Neural crest cell (in vitro differentiated cells): ENCODE results near the gene KRT9. TPM values are rescaled to one million over a fixed set of nuclear protein-coding genes. Genes with fewer than 3 reads are reported as not detected.
"Not testable (repeated sequence)": the region's sequence is repeated elsewhere in the genome, so short reads cannot be mapped to it uniquely, and the experiment has no call there.

Experiments used
- DNase-seq: peaks from one replicate; pipeline ENCODE4 v3.0.0; 2021; ENCODE audit warnings: low read depth, mixed read lengths, low spot score
- H3K27ac Mint-ChIP-seq: one replicate; pipeline ENCODE4 v1.8.0; 2021; ENCODE audit warnings: mild to moderate bottlenecking, mixed read lengths; ENCODE audit not compliant: unreplicated experiment
- H3K27me3 Mint-ChIP-seq: 2 replicates; pipeline ENCODE4 v1.8.0; 2021; ENCODE audit warnings: low read depth, mild to moderate bottlenecking, mixed read lengths
- H3K36me3 Mint-ChIP-seq: 2 replicates; pipeline ENCODE4 v1.8.0; 2021; ENCODE audit warnings: low read depth, mild to moderate bottlenecking, mixed read lengths
- H3K4me1 Mint-ChIP-seq: 2 replicates; pipeline ENCODE4 v1.8.0; 2021; ENCODE audit warnings: mixed read lengths
- H3K4me3 Mint-ChIP-seq: one replicate; pipeline ENCODE4 v1.8.0; 2021; ENCODE audit warnings: mild to moderate bottlenecking, mixed read lengths
- H3K9me3 Mint-ChIP-seq: 2 replicates; pipeline ENCODE4 v1.8.0; 2021; ENCODE audit warnings: mixed read lengths
- CTCF ChIP-seq: fragments of 200-600 bp; sonication (generic); conservative IDR thresholded peaks from 2 replicates; pipeline ENCODE4 v1.5.0; 2021; ENCODE audit warnings: antibody characterized with exemption, mild to moderate bottlenecking
- total RNA-seq: library from RNA; stranded (reverse); gene quantifications from 2 replicates; pipeline ENCODE4 v1.2.1, GENCODE V29; 2021

Gene KRT9
- total RNA-seq, 1 donor from 2014 or later: not detected

DNA sequence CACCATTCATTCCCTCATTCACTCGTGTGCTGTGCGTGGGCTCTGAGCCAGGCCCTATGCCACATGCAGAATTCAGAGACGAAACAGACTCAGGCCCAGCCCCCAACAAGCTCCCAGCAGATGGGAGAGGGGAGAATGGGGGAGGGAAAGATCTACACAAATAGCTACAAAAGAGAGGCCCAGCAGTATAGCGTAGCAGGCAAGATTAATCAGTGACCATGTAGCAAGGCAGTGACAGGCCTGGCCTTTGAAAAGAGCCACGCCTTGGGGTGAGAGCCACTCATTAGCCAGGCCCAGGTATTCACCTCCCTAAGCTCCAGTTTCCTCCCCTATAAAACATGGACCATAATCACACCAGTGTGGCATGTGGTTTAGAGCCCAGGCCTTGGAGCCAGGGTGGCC is 27.4 kb downstream of the KRT9 start:
- H3K9me3 Mint-ChIP-seq: peaks cover 3% of the 10 kb centered on the region
- no peaks in the 10 kb centered on the region for H3K27me3 Mint-ChIP-seq
- H3K27ac Mint-ChIP-seq: peak overlapping the region; percentile 47
- TF ChIP-seq CTCF: no peak
- H3K4me1 Mint-ChIP-seq: peaks cover 30% of the 10 kb centered on the region
- H3K4me3 Mint-ChIP-seq: no peak overlapping the region
- H3K36me3 Mint-ChIP-seq: no peaks in the 10 kb centered on the region
- DNase-seq: no peak

DNA sequence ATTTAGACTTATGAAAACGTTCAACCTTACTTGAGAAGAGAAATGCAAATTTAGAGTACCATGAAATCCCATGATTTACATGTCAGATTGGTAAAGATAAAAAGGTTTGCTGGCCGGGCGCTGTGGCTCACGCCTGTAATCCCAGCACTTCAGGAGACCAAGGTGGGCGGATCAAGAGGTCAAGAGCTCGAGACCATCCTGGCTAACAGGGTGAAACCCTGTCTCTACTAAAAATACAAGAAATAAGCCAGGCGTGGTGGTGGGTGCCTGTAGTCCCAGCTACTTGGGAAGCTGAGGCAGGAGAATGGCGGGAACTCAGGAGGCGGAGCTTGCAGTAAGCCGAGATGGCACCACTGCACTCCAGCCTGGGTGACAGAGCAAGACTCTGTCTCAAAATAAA is 29.1 kb downstream of the KRT9 start:
- not testable (repeated sequence) for H3K27ac Mint-ChIP-seq, H3K36me3 Mint-ChIP-seq, H3K9me3 Mint-ChIP-seq, H3K4me3 Mint-ChIP-seq, DNase-seq, H3K27me3 Mint-ChIP-seq
- H3K4me1 Mint-ChIP-seq: peaks cover 15% of the 10 kb centered on the region

DNA sequence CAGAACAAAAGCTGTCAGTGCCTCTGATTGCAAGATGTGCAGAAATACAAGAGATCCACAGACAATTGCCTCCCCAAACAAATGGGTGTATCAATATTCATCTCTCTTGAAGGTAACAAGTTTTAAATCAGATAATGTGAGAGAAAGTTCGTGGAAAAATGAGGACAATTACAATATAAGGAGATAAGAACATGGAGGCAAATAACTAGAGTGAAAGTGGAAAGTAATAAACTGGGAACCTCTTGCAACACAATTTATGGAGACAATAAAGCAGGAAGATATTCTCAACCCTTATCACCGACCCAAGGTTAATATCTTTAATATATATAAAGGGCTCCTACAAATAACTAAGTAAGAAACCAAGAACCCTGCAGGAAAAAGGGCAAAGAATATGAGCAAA is 29.5 kb downstream of the KRT9 start:
- TF ChIP-seq CTCF: no peak
- no peak overlapping the region for H3K27ac Mint-ChIP-seq
- no peaks in the 10 kb centered on the region for H3K27me3 Mint-ChIP-seq
- peaks cover 3% of the 10 kb centered on the region for H3K9me3 Mint-ChIP-seq
- H3K4me3 Mint-ChIP-seq: no peak overlapping the region
- peaks cover 13% of the 10 kb centered on the region for H3K4me1 Mint-ChIP-seq
- H3K36me3 Mint-ChIP-seq: no peaks in the 10 kb centered on the region
- no peak for DNase-seq

DNA sequence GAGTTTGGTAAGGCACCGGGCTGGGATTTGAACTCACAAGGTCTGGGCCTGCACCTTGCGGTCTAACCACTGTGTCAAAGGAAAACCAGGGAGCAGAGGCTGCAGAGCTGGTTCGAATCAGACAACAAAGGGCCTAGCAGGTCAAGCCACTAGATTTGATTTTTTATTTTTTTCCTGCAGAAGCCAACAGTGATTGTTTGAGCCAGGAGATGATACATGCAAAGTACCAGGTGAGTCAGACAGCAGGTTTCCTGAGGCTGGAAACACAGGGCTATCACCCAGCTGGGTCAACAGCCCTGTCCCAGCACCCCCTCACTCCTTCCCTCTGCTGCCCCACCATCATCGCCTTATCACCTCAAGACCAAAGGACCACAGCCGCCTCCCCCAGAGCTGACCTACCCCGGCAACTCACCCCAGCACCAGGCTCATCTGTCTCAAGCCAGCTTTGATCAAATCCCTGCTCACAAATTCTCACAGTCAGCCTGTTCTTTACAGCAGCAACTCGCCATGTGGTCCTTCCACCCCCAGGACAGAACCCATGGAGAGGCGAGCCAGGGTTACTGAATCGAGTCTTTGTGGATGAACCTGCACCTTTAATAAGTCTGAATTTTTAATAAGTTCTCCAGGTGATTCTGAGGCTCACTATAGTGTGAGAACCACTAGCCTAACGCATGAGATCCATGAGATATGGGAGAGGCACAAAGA is 30.8 kb downstream of the KRT9 start:
- no peak for TF ChIP-seq CTCF
- H3K4me3 Mint-ChIP-seq: no peak overlapping the region
- no peak for DNase-seq
- no peak overlapping the region for H3K27ac Mint-ChIP-seq
- peaks cover 7% of the 10 kb centered on the region for H3K4me1 Mint-ChIP-seq
- H3K36me3 Mint-ChIP-seq: no peaks in the 10 kb centered on the region
- H3K9me3 Mint-ChIP-seq: no peaks in the 10 kb centered on the region
- H3K27me3 Mint-ChIP-seq: no peaks in the 10 kb centered on the region

GRCh38 chr17:41539979-41540701 is 31.7 kb downstream of the KRT9 start:
- H3K36me3 Mint-ChIP-seq: no peaks in the 10 kb centered on the region
- TF ChIP-seq CTCF: no peak

DNA sequence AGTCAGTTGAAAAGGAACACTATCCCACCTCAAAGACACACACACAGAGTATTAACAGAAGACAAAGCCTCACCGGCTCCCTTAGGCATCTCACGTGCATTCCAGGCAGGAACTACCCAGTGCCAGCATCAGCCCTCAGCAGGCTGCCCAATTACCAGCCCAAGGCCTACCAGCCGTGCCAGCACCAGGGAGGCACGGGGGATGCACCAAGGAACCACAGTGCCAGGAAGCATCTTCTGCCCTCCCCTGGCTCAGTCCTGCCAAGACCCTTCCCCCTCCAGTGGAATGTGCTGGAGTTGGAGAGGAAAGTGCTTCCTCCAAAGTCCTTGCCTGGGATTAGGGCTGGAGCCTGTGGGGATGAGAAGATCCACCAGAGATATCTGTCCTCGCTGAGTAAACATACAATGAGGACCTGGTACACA is 32.8 kb downstream of the KRT9 start:
- Mint-ChIP-seq H3K27me3 (peaks cover 6% of the 10 kb centered on the region), H3K4me1 (no peaks in the 10 kb centered on the region), H3K36me3 (no peaks in the 10 kb centered on the region), H3K4me3 (no peak overlapping the region), H3K9me3 (no peaks in the 10 kb centered on the region), H3K27ac (no peak overlapping the region)
- TF ChIP-seq CTCF: no peak
- no peak for DNase-seq

More at GRCh38 chr17:41539979-41540701, 31.7 kb downstream of the KRT9 start:
- DNase-seq: no peak
- H3K4me1 Mint-ChIP-seq: peaks cover 7% of the 10 kb centered on the region
- no peaks in the 10 kb centered on the region for H3K9me3 Mint-ChIP-seq
- peak overlapping the region; percentile 1 for H3K27ac Mint-ChIP-seq
- peaks cover under 1% of the 10 kb centered on the region for H3K27me3 Mint-ChIP-seq
- no peak overlapping the region for H3K4me3 Mint-ChIP-seq
